Stimulated activated CD8-positive, alpha-beta memory T cell treated with anti-CD3 and anti-CD28 coated beads, Interleukin-2, amount 100 ng/mL, for 1 hour (primary cell): Measurements from ENCODE around the gene GSTT2B.
"Not testable (repeated sequence)": the region's sequence is repeated elsewhere in the genome, so short reads cannot be mapped to it uniquely, and the experiment has no call there.

Experiments used
- DNase-seq, 2 donors: peaks; one replicate each; pipeline ENCODE4 v3.0.0-alpha.2; 2020; ENCODE audit warnings: low read depth in 2 of 2

GSTT2B gene, protein sequence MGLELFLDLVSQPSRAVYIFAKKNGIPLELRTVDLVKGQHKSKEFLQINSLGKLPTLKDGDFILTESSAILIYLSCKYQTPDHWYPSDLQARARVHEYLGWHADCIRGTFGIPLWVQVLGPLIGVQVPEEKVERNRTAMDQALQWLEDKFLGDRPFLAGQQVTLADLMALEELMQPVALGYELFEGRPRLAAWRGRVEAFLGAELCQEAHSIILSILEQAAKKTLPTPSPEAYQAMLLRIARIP

DNA sequence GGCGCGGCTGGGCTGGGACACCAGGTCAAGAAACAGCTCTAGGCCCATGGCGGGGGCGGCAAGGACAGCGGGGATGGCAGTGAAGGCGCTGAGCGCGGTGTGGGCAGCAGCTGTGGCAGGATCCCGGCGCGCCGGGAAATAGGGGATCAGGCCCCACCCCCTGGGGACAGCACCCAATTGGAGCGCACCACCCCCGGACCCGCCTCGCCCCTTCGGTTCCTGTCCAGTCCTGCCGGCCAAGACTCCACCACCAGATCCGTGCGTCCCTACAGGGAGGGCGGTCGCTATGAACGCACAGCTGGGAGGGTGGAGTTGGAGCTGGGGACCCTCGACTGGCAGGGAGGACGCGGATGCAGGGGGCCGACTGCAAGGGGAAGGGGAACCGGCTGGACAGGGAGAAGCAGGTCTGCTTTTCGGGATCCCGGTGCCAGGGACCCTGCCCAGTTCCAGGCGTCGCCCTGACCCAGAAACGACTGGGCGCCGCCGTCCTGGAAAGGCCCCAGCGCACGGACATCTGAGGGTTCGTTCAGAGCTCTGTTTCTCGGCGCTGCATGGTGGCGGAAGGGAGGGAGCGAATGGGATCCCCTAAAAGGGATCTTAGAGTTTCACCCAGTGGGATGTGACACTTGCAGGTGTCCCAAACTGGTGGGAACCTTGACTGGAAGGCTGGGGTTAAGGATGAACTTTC is at the start of gene GSTT2B:
TSS of gene GSTT2B (minus strand) at position 112 of the 688 bp plus-strand sequence. CDS start at position 48, 64 bp downstream.
- not testable (repeated sequence) for DNase-seq

DNA sequence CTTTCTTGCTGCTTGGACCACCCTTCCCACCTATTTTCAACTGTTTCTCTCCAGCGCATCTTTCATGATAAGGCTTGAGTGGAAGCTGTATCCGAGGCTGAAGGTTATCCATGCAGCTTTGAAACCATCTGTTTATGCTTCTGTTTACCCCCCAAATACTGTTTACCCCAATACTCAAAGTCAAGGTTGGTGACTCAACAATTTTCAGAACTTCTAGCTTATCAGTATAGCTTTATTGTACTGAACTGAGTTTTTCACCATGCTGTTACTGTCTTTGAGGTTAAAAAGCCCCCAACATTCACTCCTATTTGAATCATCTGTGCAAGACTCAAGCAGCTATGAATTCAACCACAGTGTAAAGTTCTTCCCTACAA is 49.0 kb upstream of the GSTT2B start:
- no peak for DNase-seq

DNA sequence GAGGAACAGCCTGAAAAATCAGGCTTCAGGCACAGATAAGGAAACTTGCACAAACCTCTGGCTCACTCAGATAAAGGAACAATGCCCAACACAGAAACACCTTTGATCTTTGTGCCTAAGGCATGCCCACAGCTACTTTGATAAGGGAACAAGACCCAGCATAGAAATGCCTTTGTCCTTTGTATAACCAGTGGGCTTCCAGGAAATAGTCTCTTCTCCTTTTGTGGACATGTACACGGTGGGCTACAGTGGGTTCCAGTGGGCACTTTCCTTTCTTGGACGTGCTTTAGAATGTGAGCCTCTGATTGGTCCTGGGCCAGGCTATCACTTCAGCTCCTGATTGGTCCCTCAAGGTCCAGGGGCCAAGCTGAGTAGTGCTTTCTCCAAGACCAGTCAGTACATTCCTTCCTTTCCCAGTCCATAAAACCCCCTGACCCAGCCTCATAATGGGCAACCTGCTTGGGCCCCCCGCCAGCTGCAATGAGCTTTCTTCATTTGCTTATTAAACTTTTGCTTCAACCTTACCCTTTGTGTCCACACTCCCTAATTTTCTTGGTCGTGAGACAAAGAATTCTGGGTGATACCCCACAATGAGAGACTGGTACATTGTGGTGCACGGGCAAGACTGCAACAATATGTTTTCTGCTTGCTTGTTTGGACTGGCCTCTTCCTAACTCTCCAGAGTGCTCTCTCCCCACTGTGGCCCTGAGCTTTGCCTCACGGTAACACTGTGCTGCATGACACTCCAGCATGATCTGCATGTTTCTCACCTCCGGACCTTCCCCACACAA is 48.4 kb upstream of the GSTT2B start:
- DNase-seq = no peak

DNA sequence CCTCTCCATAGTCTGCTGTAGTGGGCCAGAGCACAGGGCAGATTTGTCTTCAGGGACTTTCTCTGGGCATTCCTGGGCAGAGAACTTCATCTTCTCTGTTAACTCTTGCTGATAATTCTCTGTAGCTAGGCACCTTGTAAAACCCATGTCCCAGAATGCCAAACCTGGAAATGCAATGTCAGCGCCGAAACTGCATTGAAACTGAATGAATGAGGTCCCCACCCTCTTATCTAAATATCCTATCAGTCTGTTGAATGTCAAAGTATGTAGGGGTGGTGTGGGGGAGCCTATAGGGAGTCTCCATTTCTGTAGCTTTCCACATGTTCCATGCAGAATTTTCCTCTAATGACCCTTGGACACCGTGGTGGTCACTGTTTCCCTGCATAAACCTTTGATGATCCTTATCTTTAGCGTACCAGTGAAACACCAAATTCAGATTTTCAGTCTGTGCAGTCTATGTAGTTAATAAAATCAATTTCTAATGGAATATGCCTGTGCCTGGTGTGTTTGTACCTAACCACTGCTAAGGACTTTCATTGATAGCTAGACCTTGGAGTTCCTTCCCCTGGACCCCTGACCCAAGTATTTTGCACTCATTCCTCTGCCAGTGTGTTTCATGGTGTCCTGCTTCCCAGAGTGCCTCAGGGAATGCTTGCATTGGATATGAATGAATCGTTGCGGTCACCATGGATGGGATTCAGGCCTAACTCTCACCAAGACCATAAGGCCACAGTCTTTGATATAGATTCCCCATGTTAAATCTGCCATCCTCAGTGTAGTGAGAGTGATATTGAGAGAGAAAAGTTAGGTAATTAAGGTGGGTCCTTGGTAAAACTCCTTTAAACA is 47.6 kb upstream of the GSTT2B start:
- no peak for DNase-seq

DNA sequence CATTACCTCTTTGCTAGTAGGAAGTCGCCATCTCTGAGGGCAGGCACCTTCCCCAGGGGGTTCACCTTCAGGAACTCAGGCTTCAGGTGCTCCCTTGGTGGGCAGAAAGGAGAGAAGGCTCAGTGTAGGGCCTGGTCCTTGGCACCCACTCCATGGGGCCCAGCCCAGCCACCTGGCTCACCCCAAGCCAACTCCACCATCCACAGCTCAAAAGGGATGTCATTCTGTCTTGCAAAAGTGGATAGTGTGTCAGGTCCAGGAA is 47.0 kb upstream of the GSTT2B start:
- DNase-seq = no peak

DNA sequence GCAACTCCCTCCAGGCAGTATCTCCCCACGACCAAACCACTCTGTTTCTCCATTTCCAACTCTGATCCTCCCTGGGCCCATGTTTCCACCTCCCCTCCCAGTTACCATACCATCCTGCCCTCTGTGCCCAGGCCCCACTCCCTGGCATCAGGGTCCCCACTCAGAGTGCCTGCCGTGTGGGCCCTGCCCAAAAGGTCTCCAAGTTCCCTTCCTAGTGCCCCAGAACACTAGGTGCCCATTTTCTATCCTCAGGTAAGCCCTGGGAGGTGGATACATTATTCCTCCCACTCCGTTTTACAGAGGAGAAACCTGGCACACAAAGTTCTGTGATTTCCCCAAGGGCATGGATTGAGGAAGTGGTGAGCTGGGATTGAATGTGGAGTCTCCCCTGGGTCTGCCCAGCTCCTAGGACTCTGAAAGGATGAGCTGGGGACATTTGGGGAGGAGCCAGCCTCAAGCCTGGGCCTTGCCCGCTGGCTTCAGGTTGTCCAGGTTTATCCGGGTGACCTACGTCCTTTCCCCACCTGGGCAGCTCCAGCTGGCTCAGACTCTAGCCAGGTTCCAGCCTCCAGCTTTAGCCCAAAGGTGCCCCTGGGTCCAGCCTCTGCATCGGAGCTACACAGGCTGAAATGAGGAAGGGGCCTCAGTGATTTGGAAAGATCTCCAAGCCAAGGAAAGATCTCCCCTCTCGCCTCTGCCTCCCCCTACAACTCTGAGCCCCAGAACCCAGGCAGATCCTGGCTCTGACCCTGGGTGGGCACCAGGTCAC is 46.4 kb upstream of the GSTT2B start:
- no peak for DNase-seq

DNA sequence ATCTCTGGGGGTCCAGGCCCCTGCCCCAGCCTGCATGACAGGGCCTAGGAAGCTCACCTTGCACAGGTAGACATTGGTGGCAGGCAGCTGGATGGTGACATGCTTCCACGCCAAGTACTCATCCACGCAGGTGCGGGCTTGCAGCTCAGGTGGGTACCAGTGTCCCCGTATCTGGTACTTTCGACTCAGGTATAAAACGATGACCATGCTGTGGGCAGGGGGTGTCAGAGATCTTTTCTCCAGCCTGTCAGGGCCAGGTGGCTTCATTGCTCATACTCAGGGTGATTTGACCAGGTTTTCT is 45.9 kb upstream of the GSTT2B start:
- no peak for DNase-seq

DNA sequence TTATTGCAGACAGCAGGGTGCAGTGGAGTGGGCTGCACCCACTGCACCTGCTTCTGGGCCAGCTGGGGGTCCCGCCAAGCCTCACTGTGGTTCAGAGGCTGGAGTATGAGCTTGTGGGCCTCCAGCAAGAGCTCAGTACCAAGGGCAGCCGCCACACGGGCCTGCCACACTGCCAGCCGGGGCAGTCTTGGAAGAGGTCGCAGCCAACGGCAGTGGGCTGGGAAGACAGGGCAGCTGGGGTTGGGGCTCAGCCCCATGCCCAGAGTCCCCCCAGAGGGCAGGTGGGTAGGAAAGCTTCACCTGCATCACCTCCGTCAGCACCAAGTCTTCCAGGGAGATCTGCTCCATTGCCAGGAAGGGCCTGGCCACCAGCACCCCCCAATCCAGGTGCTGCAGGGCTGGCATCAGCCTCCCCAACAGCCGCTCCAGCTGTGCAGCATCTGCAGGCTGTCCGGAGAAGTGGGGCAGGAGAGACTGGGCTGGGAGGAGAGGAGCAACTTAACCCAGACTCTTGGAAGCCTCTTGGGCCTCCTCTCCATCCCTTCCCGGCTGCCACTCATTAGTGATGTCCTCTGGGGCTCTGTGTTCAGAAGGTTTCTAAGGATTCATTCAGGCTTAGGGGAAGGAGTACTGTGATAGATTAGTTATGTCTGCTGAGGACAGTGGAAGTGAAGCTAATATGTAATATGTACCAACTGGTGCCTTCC is 45.4 kb upstream of the GSTT2B start:
- DNase-seq = no peak

DNA sequence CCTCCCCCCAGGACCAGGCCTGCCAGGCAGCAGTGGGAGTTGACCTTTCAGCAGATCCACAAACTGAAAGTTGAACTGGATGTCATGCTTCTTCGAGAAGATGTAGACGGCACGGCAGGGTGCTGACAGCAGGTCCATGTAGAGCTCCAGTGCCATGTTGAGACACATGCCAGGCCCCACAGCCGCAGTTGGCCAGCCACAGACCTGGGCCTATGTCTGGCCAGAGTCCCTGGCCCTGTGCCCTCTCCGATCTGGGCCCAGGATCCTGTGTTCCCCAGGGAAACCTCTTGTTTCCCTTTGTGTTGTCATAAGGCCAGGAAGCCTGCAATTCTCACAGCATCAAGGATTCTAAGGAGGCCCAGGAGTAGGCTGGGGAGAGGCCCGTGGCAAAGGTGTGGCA is 44.2 kb upstream of the GSTT2B start, which contains the start of gene GSTT4:
TSS of gene GSTT4 (minus strand) at position 253 of the 400 bp plus-strand sequence. CDS start at position 156, 97 bp downstream.
- DNase-seq = no peak

DNA sequence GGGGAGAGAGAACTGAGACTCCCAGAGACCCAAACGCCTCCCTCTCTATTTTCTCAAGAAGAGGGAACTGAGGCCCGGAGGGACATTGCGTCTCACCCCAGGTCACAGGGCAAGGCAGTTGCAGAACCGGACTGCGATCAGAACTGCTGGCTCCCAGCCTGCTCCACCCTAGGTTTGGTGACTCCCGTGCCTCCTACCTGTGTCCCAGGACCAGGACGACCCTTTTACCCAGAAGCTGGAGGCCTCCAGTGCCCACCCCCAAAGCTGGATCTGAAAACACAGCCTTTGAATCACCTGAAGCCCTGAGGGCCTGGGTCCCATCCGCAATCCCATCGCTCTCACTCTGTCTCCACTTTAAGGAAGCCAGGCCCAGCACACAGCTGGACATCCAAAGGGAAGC is 42.9 kb upstream of the GSTT2B start:
- DNase-seq = no peak

DNA sequence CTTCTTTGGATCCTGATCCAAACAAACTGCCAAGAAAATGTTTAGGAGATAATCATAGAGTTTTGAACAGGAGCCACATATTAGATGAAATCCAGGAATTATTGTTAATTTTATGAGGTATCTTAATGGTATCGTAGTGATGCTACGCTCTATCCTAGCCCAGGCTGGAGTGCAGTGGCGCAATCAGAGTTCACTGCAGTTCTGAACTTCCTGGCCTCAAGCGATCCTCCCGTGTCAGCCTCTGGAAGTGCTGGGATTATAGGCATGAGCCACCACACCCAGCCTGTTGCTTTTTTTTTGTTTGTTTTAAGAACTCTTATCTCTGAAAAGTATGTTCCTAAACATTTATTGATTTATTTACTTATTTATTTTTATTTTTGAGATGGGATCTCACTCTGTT is 41.9 kb upstream of the GSTT2B start:
- DNase-seq = no peak

DNA sequence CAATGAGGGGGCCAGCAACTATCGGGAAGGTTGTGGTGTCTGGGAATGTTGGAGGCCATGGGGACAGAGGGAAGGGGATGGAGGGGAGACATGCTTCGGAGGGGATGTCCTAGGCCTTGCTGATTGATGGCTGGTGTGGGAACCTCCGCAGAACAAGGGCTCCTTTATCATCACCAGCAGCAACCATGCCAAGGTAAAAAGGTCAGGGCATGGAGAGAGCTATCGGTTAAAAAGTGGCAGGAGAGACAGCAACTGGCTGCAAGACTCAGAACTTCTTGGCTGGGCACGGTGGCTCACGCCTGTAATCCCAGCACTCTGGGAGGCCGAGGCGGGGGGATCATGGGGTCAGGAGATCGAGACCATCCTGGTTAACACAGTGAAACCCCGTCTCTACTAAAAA is 41.3 kb upstream of the GSTT2B start:
- DNase-seq = no peak

DNA sequence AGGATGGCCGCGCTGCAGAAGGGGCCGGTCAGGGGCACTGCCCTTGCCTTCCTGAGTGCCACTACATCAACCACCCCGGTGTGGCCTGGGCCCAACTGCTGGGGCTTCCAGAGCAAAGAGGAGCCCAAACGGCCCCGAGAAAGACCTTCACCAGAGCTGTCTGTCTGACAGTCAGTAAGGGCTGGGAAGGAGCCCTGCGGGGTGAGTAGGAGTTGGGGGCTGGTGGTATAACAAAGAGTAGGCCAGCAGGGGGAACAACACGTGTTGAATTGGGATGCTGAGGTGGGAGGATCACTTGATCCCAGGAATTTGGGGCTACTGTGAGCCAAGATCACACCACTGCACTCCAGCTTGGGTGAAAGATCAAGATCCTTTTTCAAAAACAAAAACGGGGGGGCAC is 40.3 kb upstream of the GSTT2B start:
- no peak for DNase-seq

DNA sequence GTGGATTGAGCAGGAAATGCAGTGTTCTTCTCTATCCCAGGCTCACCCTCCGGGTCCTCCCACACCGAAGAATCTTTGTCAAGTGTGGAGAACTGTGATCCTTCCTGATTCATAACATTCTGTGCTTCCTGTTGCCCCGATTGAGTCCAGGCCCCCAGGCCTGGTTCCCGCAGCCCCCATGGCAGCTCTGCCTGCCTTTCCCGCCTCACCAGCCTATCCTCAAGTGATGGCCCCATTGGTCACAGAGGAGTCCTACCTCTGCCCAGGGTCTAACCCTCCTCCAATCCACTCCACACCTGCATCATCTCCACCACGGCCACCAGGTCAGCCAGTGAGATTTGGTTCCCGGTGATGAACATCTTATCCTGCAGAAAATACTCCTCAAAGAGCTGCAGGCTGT is 38.8 kb upstream of the GSTT2B start:
- not testable (repeated sequence) for DNase-seq

DNA sequence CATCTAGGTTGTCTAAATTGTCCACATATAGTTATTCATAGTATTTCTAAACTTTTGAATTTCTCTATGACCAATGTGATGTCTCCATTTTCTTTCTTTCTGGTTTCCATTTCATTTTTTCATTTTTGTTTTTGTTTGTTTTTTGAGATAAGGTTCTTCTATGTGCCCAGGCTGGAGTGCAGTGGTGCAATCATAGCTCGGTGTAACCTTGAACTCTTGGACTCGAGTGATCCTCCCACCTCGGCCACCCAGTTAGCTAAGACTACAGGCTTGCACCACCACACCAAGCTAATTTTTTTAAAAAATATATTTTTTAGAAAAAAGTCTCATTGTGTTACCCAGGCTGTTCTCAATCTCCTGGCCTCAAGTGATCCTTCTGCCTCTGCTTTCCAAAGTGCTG is 36.1 kb upstream of the GSTT2B start:
- no peak for DNase-seq

DNA sequence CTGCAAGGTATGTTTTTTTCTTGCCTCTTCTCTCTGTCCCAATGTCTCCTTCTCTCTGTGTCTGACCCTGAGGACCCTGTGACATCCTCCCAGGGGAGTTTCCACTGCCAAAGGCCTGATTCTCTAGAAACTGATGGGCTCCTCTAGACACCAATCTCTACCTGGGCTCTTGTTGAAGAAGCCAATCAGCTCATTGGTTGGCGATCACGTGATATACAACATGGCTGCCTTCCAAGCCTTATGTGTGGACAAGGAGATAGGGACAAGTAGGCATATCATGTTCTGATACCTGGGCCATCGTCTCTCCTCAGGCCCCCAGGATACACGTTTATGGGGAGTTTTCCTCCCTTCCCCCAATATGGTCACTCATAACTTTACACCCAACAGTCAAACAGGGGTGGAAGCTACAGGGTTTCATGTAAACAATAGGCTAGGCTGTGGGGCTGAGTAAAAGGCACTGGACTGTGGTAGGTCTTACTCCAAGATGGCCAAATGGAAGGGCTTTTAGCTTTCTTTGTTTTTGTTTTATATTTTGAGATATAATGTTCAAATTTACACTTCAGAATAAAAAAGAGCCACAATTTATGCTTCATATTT is 32.7 kb upstream of the GSTT2B start:
- DNase-seq = not testable (repeated sequence)

DNA sequence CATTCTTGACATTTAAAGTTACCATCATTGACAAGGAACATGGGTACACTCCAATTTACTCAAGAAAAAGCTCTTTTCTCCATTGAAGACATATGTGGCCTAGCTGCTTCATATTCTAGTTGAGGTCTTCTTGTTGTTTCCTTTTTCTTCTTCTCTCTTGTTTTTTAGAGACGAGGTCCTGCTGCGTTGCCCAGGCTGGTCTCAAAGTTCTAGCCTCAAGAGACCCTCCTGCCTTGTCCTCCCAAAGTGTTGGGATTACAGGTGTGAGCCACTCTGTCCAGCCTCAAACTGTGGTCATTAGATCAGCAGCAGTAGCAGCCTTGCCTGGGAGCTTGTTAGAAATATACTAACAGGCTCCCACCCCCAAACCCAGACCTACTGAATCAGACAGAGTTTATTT is 32.1 kb upstream of the GSTT2B start:
- not testable (repeated sequence) for DNase-seq

DNA sequence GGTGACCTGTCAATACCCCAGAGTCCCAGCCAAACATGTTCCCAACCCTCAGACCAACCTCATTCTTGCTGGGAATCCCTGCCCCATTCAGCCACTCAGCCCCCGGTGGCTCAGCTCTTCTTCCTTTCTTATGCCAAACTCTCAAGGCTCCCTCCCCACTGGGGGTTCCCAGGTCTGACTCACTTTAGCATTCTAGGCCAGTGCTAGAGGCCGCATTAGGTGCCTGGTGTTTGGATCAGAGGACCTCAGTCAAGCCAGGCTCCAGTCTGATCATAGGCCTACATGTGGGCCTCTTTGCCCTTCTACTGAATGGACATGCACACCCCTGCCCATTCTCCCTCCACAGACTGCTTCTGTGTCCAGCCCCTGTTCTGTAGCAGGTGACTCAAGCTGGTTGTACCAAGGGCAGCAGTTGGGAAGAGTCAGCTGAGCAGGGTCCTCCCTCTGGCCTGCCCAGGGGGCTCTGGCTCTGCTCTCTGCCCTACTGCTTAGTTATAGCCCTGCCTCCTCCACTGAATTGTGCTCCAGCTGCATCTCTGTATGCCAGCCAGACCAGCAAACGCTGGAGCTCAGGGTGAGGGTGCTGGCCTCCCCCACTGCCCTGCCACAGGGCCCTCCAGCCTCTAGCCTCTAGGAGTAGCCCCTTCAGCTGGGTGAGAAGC is 28.7 kb upstream of the GSTT2B start:
- DNase-seq = not testable (repeated sequence)

DNA sequence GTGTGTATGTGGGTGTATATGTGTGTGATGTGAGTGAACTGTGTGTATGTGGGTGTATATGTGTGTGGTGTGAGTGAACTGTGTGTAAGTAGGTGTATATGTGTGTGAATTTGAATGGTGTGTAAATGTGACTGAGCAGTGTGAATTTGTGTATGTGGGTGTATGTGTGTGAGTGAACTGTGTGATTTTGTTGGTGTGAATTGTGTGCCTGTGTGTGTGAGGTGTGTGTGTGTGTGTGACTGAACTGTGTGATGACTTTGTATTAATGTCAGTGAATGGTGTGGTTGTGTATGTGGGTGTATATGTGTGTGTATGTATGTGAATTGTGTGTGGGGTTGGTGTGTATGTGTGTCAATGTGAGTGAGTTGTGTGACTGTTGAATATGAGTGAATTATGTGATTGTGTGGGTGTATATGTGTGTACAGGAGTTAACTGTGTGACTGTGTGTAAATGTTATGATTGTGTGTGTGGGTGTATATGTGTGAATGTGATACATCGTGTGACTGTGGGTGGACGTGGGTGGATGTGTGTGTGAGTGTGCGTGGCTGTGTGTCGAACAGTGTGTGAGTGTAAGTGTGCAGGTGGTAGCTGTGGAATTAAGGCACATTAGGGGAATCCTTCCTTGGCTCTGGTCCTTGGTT is 25.7 kb upstream of the GSTT2B start:
- not testable (repeated sequence) for DNase-seq
